IMR-90 (cell line): ENCODE data around the gene UST. TPM values are rescaled to one million over a fixed set of nuclear protein-coding genes. Genes with fewer than 3 reads are reported as not detected.

ENCODE experiments used
- ATAC-seq: fragments of 200-7000 bp; cut with Tn5 transposase; 2 replicates; pipeline ENCODE4 v1.9.1; 2020; ENCODE audit warnings: low read depth, mild to moderate bottlenecking, moderate library complexity
- BruUV-seq: library from RNA; stranded (reverse); fragments of 400-500 nt; replicated peaks from 2 replicates; lab custom pipeline; 2021; lab: Mats Ljungman, UMichigan
- CTCF ChIA-PET: fragments of 300-600 bp; formaldehyde crosslinking; extraction: SDS; loops from one replicate; lab custom pipeline; 2021; ENCODE audit warnings: antibody characterized with exemption; lab: Yijun Ruan, JAX
- POLR2A ChIA-PET: fragments of 300-600 bp; sonication (Branson Sonifier 250); formaldehyde crosslinking; loops from one replicate; lab custom pipeline; 2022; ENCODE audit warnings: antibody characterized with exemption; ENCODE audit not compliant: unreplicated experiment; lab: Charles Lee
- DNase-seq: peaks from one replicate; pipeline ENCODE4 v3.0.0; 2013
- H2AFZ ChIP-seq: replicated peaks from 2 replicates; pipeline ENCODE3; 2013; ENCODE audit warnings: low read length, mild to moderate bottlenecking; ENCODE audit not compliant: poor library complexity
- H2AK5ac ChIP-seq: 2 replicates; pipeline ENCODE4 v1.6.1; 2013; ENCODE audit warnings: low read depth, low read length, inconsistent platforms
- H2AK9ac ChIP-seq: replicated peaks from 2 replicates; pipeline ENCODE3; 2013; ENCODE audit warnings: mild to moderate bottlenecking, low read depth, low read length, moderate library complexity; ENCODE audit not compliant: poor library complexity
- H2BK120ac ChIP-seq: 2 replicates; pipeline ENCODE4 v1.6.1; 2013; ENCODE audit warnings: low read depth, low read length, inconsistent platforms
- H2BK15ac ChIP-seq: 3 replicates; pipeline ENCODE4 v1.6.1; 2013; ENCODE audit warnings: low read depth, low read length, inconsistent platforms
- H2BK20ac ChIP-seq: 2 replicates; pipeline ENCODE4 v1.6.1; 2013; ENCODE audit warnings: low read depth, mild to moderate bottlenecking, inconsistent platforms, low read length, moderate library complexity
- H2BK5ac ChIP-seq: 2 replicates; pipeline ENCODE4 v1.6.1; 2013; ENCODE audit warnings: mild to moderate bottlenecking, low read depth, low read length, inconsistent platforms; ENCODE audit not compliant: poor library complexity, severe bottlenecking
- H3K14ac ChIP-seq: replicated peaks from 2 replicates; pipeline ENCODE4 v1.6.1; 2013; ENCODE audit warnings: low read depth, low read length, inconsistent platforms
- H3K18ac ChIP-seq: 2 replicates; pipeline ENCODE4 v1.6.1; 2013; ENCODE audit warnings: low read depth, low read length, control low read depth
- H3K23ac ChIP-seq: 2 replicates; pipeline ENCODE4 v1.6.1; 2013; ENCODE audit warnings: low read depth, low read length, inconsistent platforms
- H3K27ac ChIP-seq: 2 replicates; pipeline ENCODE4 v1.5.1; 2013; ENCODE audit warnings: mild to moderate bottlenecking, control low read depth, low read length; ENCODE audit not compliant: insufficient read depth
- H3K27me3 ChIP-seq: 2 replicates; pipeline ENCODE4 v1.6.1; 2013; ENCODE audit warnings: low read length; ENCODE audit not compliant: control insufficient read depth, insufficient read depth
- H3K36me3 ChIP-seq: 2 replicates; pipeline ENCODE4 v1.6.1; 2013; ENCODE audit warnings: low read length, mixed read lengths; ENCODE audit not compliant: control insufficient read depth, insufficient read depth
- H3K4ac ChIP-seq: 2 replicates; pipeline ENCODE4 v1.6.1; 2013; ENCODE audit warnings: low read depth, low read length, inconsistent platforms
- H3K4me1 ChIP-seq: 2 replicates; pipeline ENCODE4 v1.6.1; 2013; ENCODE audit warnings: low read length, mixed read lengths; ENCODE audit not compliant: control insufficient read depth, insufficient read depth
- H3K4me2 ChIP-seq: 2 replicates; pipeline ENCODE4 v1.6.1; 2013; ENCODE audit warnings: low read depth, mild to moderate bottlenecking, control low read depth, low read length, moderate library complexity
- H3K4me3 ChIP-seq: 2 replicates; pipeline ENCODE4 v1.5.1; 2013; ENCODE audit warnings: low read depth, mild to moderate bottlenecking, control low read depth, low read length, moderate library complexity; ENCODE audit not compliant: insufficient read depth
- H3K56ac ChIP-seq: 2 replicates; pipeline ENCODE4 v1.6.1; 2013; ENCODE audit warnings: low read length, inconsistent platforms; ENCODE audit not compliant: insufficient read depth; ENCODE audit errors: extremely low read depth
- H3K79me1 ChIP-seq, 2 experiments: 2 replicates each; pipeline ENCODE4 v1.6.1; 2013; ENCODE audit warnings: low read length in 2 of 2, inconsistent platforms in 1 of 2, low read depth in 1 of 2
- H3K9ac ChIP-seq: 2 replicates; pipeline ENCODE4 v1.6.1; 2013; ENCODE audit warnings: low read depth, low read length, control low read depth
- H3K9me1 ChIP-seq: 2 replicates; pipeline ENCODE4 v1.6.1; 2013; ENCODE audit warnings: low read length, inconsistent platforms; ENCODE audit not compliant: insufficient read depth
- H3K9me3 ChIP-seq: 2 replicates; pipeline ENCODE4 v1.6.1; 2013; ENCODE audit warnings: low read length; ENCODE audit not compliant: control insufficient read depth, insufficient read depth
- H4K20me1 ChIP-seq: 2 replicates; pipeline ENCODE4 v1.6.1; 2013; ENCODE audit warnings: low read length, inconsistent platforms; ENCODE audit not compliant: insufficient read depth
- H4K5ac ChIP-seq: 2 replicates; pipeline ENCODE4 v1.6.1; 2013; ENCODE audit warnings: mild to moderate bottlenecking, low read depth, low read length, control low read depth
- H4K8ac ChIP-seq, 2 experiments: 2 replicates each; pipeline ENCODE4 v1.6.1; 2013; ENCODE audit warnings: low read depth in 2 of 2, low read length in 2 of 2, control low read depth in 1 of 2, inconsistent platforms in 1 of 2
- H4K91ac ChIP-seq: 2 replicates; pipeline ENCODE4 v1.6.1; 2013; ENCODE audit warnings: low read depth, low read length, inconsistent platforms; ENCODE audit not compliant: insufficient read depth
- BHLHE40 ChIP-seq: fragments of 150-350 bp; IDR thresholded peaks from 2 replicates; pipeline ENCODE4 v1.6.1; 2016; ENCODE audit warnings: mild to moderate bottlenecking, low read depth, low read length
- CEBPB ChIP-seq: IDR thresholded peaks from 2 replicates; pipeline ENCODE4 v1.6.1; 2012; ENCODE audit warnings: low read depth, low read length, improper control_type of control experiment
- CHD1 ChIP-seq: IDR thresholded peaks from 2 replicates; pipeline ENCODE4 v1.6.1; 2012; ENCODE audit warnings: low read depth, low read length, improper control_type of control experiment
- CTCF ChIP-seq: conservative IDR thresholded peaks from 2 replicates; pipeline ENCODE4 v1.5.1; 2012; ENCODE audit warnings: mild to moderate bottlenecking, low read depth, low read length, improper control_type of control experiment
- FOS ChIP-seq: fragments of 150-350 bp; IDR thresholded peaks from 2 replicates; pipeline ENCODE4 v1.6.1; 2016; ENCODE audit warnings: low read depth, low read length
- MAZ ChIP-seq: IDR thresholded peaks from 2 replicates; pipeline ENCODE4 v1.6.1; 2012; ENCODE audit warnings: low read depth, mild to moderate bottlenecking, low read length, improper control_type of control experiment, moderate library complexity, borderline replicate concordance
- POLR2A ChIP-seq: IDR thresholded peaks from 2 replicates; pipeline ENCODE4 v1.6.1; 2012; ENCODE audit warnings: mild to moderate bottlenecking, low read depth, low read length
- RAD21 ChIP-seq: IDR thresholded peaks from 2 replicates; pipeline ENCODE4 v1.6.1; 2012; ENCODE audit warnings: low read length, improper control_type of control experiment
- RCOR1 ChIP-seq: IDR thresholded peaks from 2 replicates; pipeline ENCODE4 v1.6.1; 2012; ENCODE audit warnings: mild to moderate bottlenecking, low read length, improper control_type of control experiment; ENCODE audit not compliant: insufficient replicate concordance
- RFX5 ChIP-seq: IDR thresholded peaks from 2 replicates; pipeline ENCODE4 v1.8.0; 2012; ENCODE audit warnings: low read depth, mild to moderate bottlenecking, low read length, moderate library complexity
- USF2 ChIP-seq: fragments of 150-350 bp; IDR thresholded peaks from 2 replicates; pipeline ENCODE4 v1.6.1; 2017; ENCODE audit warnings: mild to moderate bottlenecking, antibody characterized with exemption, low read length, low read depth
- WGBS, 2 experiments: methylation state at CpG; one replicate each; pipeline versions ENCODE4 v1.1.5 to v1.1.7; 2013; ENCODE audit warnings: missing lambda C conversion rate in 2 of 2; ENCODE audit not compliant: insufficient read length in 1 of 2; ENCODE audit errors: extremely low coverage in 2 of 2; 5-methylcytosine and 5-hydroxymethylcytosine counted together
- dilution Hi-C: fragments of 300-500 bp; cut with HindIII; formaldehyde crosslinking; loops from one replicate; pipeline ENCODE4 v1.14.3; 2018; ENCODE audit warnings: low sequenced_read_pairs; ENCODE audit not compliant: unreplicated experiment
- in situ Hi-C: fragments of 300-500 bp; cut with MboI; formaldehyde crosslinking; loops from 3 replicates; pipeline ENCODE4 v1.14.3; 2019; ENCODE audit warnings: low sequenced_read_pairs, inconsistent platforms, mixed read lengths
- intact Hi-C: fragments of 100-400 bp; cut with micrococcal nuclease; formaldehyde crosslinking; loops from 2 replicates; pipeline ENCODE4 v1.10.0; 2022
- polyA plus RNA-seq, 3 experiments: library from polyadenylated mRNA; depleted of rRNA; stranded (reverse); fragments of >200 nt; gene quantifications; 2 replicates each; pipeline ENCODE4 v1.2.3, GENCODE V29; 2012; ENCODE audit warnings: low replicate concordance in 1 of 3
- total RNA-seq: library from RNA; depleted of rRNA; stranded (reverse); fragments of >200 nt; gene quantifications from 2 replicates; pipeline ENCODE4 v1.2.3, GENCODE V29; 2012
- TF ChIP-seq, protein P1 (sequence below): fragments of 150-350 bp; IDR thresholded peaks from 2 replicates; pipeline ENCODE4 v1.6.1; 2016; ENCODE audit warnings: low read depth, mild to moderate bottlenecking, low read length, moderate library complexity, borderline replicate concordance

The UST gene
- total and polyA plus RNA-seq, 2 of the 4 experiments (the other 2 are of a cell fraction), result 7.7 to 13.8 TPM

- ATAC-seq (no peak), DNase-seq (no peak)
- Histone ChIP-seq H3K4me2 (no peak overlapping the region), H3K18ac (no peak overlapping the region), H3K23ac (no peak overlapping the region), H2AK5ac (no peak overlapping the region), H4K91ac (no peak overlapping the region), H4K5ac (no peak overlapping the region), H3K4me3 (no peak overlapping the region), H4K8ac (no peak overlapping the region), H3K14ac (no peak overlapping the region), H2BK120ac (no peak overlapping the region), H2BK20ac (no peak overlapping the region), H2BK15ac (no peak overlapping the region), H3K79me1 (peaks cover 4 to 7% of the 10 kb centered on the region in 2 experiments; a peak in 1 of 4 replicates), H3K27me3 (no peaks in the 10 kb centered on the region), H3K36me3 (peaks cover 3% of the 10 kb centered on the region), H3K4ac (no peak overlapping the region), H3K9ac (no peak overlapping the region), H2AFZ (no peak overlapping the region), H3K9me1 (no peaks in the 10 kb centered on the region), H3K9me3 (no peaks in the 10 kb centered on the region), H2AK9ac (no peak overlapping the region), H3K56ac (no peak overlapping the region), H3K27ac (no peak overlapping the region), H2BK5ac (no peak overlapping the region), H4K20me1 (no peaks in the 10 kb centered on the region), H3K4me1 (no peaks in the 10 kb centered on the region)
- no peak for TF ChIP-seq FOS
- TF ChIP-seq BHLHE40, result no peak
- TF ChIP-seq CTCF, result no peak
- no peak for TF ChIP-seq RCOR1
- no peak for TF ChIP-seq CEBPB
- no peak for TF ChIP-seq CHD1
- no peak for TF ChIP-seq RFX5
- TF ChIP-seq MAZ, result no peak
- TF ChIP-seq POLR2A, result no peak
- TF ChIP-seq, protein P1, sequence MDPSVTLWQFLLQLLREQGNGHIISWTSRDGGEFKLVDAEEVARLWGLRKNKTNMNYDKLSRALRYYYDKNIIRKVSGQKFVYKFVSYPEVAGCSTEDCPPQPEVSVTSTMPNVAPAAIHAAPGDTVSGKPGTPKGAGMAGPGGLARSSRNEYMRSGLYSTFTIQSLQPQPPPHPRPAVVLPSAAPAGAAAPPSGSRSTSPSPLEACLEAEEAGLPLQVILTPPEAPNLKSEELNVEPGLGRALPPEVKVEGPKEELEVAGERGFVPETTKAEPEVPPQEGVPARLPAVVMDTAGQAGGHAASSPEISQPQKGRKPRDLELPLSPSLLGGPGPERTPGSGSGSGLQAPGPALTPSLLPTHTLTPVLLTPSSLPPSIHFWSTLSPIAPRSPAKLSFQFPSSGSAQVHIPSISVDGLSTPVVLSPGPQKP, result no peak
- TF ChIP-seq RAD21, result no peak
- no peak for TF ChIP-seq USF2
- ChIA-PET CTCF (interaction anchor here (0.6 kb wide), 1 partner anchor 367 kb away, joined by 3 read pairs; no protein-coding TSS in a partner anchor), POLR2A (no interaction called here)
- in situ Hi-C loops, result no loop called here
- no CpG with 5 or more reads among the region's 1 CpG for WGBS, 2 experiments
- intact Hi-C loops, result loop anchor here (5.0 kb wide), 1 partner anchor 387 kb away; no protein-coding TSS in a partner anchor
- dilution Hi-C loops, result no loop called here
- BruUV-seq, result no TSS peak
Observed at GRCh38 chr6:148944608-148945007, 197.8 kb downstream of the UST start.
